Stimulated activated CD8-positive, alpha-beta memory T cell treated with anti-CD3 and anti-CD28 coated beads, Interleukin-7, amount 100 ng/mL, for 4 hours (primary cell): ENCODE results near the gene SPN.
"Not testable (repeated sequence)": the region's sequence is repeated elsewhere in the genome, so short reads cannot be mapped to it uniquely, and the experiment has no call there.

Source experiments
- DNase-seq, 2 donors: peaks; one replicate each; pipeline ENCODE4 v3.0.0-alpha.2; 2020; ENCODE audit warnings: low read depth in 2 of 2

The SPN gene

DNA sequence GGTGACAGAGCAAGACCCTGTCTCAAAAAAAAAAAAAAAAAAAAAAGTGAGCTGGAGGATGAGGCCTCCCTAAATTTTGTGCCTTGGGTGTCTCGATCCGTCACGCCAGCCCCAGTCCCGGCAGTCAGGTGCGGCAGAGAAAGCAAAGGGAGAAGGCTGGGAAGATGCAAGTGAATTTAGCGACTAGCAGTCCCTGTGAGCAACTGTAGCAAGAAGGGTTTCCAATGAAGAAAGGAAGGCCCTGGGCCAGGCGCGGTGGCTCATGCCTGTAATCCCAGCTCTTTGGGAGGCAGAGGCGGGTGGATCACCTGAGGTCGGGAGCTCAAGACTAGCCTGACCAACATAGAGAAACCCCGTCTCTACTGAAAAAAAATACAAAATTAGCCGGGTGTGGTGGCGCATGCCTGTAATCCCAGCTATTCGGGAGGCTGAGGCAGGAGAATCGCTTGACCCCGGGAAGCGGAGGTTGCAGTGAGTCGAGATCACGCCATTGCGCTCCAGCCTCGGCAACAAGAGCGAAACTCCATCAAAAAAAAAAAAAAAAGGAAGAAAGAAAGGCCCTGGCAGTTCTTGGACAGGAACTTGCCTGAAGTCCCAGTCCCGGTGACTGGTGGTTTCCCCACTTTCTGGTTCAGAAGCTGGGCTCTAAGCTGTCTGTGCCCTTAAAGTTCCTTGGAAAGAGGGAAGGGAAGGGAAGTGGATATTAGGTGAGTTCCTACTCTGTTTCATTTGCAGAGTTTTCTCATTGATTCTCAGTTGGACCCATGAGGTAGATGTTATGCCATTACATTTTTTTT lies 14.1 kb downstream of the SPN start:
- no peak for DNase-seq

DNA sequence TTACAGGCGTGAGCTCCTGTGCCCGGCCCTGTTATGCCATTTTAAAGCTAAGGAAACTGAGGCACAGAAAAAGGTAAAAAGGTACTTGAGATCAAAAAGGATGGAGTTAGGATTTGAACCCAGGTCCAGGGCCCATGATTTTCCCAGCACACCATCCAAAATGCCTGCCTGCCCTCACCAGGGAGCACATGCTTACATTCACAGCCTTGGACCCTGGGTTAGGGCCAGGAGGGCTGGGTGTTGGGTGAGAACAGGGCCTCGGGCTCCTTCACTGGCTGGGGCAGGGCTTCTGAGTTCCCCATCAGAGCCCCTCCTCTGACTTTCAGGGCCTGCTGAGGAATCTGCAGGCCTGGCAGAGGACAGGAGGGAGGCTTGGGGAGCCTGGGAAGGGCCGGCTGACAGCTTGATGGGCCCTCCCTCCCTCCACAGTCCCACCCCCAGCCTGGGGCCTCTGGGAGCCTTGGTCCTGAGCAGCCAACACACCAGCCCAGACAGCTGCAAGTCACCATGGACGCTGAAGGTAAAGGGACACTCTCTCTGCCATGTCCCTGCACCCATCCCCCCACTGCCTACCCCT lies 15.7 kb downstream of the SPN start, which contains the start of gene QPRT:
QPRT (plus strand) TSS at position 490 of the 577 bp plus-strand sequence; CDS start at position 508, 18 bp downstream.
- no peak for DNase-seq

DNA sequence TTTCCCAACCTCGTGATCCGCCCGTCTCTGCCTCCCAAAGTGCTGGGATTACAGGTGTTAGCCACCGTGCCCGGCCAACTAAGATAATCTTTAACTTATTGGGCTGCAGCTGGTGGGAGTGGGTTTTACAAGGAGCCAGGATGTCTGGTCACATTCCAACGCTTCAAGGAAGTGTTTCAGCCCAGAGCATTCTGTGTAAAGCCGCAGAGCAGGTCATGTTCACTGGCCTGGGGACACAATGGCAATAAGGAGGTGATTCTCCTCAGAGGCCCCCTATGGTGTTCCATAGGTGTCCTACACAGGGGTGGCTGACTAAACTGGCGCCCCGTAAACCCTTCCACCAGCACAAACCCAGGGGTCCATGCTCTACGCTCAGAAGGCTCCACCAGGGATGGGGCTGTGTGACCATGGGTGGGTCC lies 17.1 kb downstream of the SPN start:
- no peak for DNase-seq

DNA sequence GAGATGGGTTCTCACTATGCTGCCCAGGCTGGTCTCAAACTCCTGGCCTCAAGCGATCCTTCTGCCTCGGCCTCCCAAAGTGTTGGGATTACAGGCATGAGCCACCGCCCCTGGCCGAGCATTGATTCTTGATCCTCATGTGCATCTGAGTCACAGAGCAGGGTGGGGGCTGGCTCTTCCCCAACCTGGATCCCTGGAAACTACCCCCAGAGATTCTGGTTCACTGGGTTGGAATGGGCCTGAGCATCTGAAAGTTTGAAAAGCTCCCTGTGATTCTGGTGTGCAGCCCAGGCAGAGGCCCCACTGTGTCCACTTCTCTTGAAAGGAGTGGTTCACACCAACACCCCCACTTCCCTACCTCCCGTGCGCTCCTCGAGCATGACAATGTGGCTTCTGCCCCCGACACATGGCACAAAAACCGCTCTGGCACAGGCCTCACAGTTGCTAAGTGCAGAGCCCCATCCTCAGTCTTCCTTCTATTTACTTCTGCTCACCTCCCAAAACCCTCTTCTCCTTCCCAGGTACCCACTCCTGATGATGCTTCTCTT lies 20.6 kb downstream of the SPN start:
- no peak for DNase-seq

DNA sequence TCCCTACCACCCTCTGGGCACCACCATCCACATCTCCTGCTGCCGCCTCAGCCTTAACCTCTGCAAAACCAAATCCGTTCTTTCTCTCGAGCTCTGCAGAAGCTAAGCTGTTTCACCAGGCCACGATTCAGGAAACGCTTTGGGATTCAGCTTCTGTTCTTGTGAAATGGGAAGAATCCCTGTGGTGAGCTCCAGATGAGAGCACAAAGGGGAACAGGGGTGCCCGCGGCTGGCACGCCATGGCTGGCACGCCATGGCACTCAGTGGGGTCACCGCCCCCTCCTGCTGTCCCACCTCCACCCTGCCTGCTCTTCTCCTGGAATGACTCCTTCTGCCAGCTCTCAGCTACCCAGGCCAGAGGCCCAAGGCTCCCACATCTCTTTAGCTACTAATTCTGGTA lies 21.6 kb downstream of the SPN start:
- no peak for DNase-seq

DNA sequence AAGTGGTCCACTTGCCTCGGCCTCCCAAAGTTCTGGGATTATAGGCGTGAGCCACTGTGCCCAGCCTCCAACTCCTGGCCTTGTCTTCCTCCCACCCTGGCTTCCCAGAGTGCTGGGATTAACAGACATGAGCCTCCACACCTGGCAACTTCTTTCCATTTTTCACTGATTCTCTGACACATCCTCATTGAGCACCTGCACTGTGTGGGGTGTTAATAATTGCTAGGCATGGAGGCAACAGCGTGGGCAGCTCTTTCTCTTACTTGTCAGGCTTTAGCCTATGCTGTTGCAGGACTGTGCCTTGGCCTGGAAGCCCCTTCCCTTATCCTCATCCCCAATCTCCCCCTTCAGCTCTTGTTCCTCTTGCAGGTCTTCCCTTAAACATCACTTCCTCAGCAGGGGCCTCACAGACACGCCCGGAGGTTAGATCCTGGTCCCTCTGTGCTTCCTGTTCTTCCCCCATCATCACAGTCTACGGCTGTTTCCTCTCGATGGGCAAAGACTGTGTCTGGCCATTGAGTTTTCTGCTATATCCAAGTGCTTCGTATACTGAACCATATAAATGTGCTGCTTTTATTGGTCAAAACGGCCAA lies 23.8 kb downstream of the SPN start:
- DNase-seq = no peak

DNA sequence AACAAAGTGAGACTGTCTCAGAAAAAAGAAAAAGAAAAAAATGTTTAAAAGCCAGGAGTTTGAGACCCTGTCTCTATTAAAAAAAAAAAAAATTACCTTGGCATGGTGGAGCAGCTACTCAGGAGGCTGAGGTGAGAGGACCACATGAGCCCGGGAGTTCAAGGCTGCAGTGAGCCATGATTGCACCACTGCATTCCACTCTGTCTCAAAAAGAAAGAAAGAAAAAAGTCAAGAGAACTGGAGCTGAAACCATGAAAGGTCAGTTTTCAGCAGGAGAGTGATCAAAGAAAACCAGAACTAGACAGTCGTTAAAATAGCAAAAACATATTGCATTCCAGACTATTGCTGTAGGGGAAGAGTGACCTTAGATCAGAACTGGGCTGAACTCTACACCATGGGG lies 24.7 kb downstream of the SPN start:
- no peak for DNase-seq

DNA sequence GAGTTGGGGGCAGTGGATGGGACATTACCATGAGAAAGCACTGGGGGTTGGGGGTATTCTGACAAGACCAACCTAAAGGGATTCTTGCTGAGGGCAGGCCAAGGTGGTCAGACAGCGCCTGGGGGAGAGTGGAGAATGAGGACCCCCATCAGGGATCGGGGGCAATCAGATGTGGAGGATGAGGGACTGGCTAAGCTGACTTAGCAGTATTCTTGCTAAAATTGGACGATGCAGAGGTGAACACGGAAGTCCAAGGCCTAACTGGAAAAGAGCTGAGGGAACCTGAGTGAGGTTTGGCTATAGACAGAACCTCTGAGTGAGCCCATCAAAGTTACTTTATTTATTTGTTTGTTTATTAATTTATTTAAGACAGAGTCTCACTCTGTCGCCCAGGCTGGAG lies 25.1 kb downstream of the SPN start:
- DNase-seq = no peak

DNA sequence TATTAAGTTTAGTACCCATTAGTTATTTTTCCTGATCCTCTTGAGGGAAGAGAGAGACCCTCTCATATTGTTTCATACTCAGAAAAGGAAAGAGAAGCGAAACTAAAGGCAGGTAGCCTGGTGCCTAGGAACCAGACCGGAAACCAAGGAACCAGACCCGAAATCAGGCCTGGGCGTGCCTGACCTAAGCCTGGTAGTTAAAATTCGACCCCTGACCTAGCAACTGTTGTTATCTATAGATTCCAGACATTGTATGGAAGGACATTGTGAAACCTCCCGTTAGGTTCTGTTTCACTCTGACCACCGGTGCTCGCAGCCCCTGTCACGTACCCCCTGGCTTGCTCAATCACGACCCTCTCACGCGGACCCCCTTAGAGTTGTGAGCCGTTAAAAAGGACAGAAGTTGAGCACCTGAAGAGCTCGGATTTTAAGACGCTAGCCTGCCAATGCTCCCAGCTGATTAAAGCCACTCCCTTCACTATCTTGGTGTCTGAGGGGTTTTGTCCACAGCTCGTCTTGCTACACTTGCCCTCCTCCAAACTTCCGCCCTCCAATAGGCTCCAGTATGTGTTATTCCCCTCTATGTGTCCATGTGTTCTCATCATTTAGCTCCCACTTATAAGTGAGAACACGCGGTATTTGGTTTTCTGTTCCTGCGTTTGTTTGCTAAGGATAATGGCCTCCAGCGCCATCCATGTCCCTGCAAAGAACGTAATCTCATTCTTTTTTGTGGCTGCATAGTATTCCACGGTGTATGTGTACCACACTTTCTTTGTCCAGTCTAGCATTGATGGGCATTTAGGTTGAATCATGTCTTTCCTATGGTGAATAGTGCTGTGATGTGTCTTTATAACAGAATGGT lies 26.7 kb downstream of the SPN start:
- DNase-seq = not testable (repeated sequence)

DNA sequence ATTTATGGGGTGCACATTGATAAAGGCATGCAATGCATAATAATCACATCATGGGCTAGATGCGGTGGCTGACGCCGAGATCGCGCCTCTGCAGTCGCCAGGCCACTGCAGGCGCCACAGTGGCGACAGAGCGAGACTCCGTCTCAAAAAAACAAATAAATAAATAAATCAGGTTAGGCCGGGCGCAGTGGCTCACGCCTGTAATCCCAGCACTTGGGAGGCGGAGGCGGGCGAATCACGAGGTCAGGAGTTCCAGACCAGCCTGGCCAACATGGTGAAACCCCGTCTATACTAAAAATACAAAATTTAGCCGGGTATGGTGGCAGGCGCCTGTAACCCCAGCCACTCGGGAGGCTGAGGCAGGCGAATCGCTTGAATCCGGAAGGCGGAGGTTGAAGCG lies 29.6 kb downstream of the SPN start:
- DNase-seq = not testable (repeated sequence)

DNA sequence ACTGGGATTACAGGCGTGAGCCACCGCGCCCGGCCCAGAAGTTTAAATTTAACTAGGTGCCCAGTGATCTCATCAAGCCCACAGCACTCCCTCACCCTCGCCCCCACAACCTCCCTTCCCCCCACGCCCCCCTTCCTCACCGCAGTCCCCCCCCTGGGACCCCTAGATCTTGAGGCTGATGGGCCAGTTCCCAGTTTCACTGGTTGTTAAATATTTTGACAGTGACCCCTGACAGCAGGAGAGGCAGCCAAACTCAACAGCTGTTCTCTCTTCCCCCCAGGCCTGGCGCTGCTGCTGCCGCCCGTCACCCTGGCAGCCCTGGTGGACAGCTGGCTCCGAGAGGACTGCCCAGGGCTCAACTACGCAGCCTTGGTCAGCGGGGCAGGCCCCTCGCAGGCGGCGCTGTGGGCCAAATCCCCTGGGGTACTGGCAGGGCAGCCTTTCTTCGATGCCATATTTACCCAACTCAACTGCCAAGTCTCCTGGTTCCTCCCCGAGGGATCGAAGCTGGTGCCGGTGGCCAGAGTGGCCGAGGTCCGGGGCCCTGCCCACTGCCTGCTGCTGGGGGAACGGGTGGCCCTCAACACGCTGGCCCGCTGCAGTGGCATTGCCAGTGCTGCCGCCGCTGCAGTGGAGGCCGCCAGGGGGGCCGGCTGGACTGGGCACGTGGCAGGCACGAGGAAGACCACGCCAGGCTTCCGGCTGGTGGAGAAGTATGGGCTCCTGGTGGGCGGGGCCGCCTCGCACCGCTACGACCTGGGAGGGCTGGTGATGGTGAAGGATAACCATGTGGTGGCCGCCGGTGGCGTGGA lies 31.5 kb downstream of the SPN start:
- DNase-seq = no peak

DNA sequence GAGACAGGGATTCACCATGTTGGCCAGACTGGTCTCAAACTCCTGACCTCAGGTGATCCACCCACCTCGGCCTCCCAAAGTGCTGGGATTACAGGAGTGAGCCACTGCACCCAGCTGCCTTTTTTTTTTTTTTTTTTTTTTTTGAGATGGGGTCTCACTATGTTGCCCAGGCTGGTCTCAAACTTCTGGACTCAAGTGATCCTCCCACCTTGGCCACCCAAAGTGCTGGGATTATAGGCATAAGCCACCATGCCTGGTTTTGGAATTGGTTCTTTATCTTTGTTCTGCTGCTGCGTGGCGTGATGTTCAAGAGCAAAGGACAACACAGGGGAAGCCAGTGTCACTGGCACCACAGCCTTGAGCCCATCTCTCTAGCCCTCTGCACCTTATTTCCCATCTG lies 32.6 kb downstream of the SPN start:
- not testable (repeated sequence) for DNase-seq

DNA sequence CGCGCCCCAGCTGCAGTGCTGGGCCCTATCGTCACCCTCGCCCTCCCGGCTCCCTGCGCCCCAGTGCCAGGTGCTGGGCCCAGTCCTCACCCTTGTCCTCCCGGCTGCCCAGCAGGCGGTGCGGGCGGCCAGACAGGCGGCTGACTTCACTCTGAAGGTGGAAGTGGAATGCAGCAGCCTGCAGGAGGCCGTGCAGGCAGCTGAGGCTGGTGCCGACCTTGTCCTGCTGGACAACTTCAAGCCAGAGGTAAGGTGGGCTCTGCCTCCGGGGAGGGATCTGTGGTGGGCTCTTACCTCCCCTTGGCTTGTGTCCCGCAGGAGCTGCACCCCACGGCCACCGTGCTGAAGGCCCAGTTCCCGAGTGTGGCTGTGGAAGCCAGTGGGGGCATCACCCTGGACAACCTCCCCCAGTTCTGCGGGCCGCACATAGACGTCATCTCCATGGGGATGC lies 33.9 kb downstream of the SPN start:
- no peak for DNase-seq

DNA sequence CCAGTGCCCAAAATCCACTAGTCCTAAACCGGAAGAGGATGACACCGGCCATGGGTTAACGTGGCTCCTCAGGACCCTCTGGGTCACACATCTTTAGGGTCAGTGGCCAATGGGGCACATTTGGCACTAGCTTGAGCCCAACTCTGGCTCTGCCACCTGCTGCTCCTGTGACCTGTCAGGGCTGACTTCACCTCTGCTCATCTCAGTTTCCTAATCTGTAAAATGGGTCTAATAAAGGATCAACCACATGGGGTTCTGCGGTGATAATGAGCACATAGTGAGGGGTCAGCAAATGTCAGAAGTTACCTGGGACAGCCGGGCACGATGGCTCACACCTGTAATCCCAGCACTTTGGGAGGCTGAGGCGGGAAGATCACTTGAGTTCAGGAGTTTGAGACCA lies 34.3 kb downstream of the SPN start:
- no peak for DNase-seq

DNA sequence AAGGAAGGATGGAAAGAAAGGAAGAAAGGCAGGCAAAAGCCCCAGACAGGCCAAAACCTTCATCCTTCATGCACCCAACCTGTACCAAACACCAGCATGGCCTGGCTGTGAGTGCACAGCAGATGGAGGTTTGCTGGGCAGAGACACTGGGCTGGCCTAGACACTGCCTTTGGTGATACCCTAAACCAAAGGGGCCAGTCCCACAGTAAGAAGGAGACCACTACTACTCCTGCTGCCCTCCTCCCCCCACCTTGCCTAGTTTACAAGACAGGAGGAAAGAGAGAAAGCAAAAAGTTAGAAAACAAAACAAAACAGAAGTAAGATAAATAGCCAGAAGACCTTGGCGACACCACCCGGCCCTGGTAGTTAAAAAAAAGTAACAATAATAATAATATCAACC lies 35.0 kb downstream of the SPN start:
- DNase-seq = no peak

DNA sequence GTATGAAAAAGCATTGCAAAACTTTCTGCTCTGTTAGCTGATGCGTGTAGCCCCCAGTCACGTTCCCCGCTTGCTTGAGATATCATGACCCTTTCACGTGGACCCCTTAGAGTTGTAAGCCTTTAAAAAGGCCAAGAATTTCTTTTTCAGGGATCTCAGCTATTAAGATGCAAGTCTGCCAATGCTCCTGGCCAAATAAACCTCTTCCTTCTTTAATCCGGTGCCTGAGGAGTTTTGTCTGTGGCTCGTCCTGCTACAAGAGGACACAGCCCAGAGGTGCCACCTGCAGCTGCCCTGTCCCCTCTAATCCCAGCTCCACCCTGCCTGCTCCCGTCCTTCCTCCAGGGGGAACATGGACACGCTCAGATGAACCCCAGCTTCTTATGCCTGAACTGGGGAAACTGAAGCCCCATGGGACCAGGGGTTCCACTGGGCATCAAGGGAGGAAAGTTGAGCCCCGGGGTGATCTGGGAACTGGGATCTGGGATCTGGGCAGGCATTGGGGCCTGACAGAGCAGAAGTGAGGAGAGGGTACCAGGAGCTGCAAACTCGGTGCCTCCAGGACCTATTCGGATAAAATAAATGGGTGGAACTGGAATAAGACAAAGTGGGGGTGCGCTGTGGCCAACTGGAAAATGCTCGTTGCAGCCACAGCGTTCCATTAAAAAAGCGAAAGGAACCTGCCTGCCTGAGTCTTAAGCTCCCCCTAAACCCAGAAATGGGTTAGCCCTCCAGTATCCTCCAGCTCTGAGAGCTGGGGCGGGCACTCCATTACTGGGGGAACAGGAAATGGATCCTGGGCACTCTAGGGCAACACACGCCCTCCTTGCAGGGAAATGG lies 35.7 kb downstream of the SPN start:
- DNase-seq = no peak

DNA sequence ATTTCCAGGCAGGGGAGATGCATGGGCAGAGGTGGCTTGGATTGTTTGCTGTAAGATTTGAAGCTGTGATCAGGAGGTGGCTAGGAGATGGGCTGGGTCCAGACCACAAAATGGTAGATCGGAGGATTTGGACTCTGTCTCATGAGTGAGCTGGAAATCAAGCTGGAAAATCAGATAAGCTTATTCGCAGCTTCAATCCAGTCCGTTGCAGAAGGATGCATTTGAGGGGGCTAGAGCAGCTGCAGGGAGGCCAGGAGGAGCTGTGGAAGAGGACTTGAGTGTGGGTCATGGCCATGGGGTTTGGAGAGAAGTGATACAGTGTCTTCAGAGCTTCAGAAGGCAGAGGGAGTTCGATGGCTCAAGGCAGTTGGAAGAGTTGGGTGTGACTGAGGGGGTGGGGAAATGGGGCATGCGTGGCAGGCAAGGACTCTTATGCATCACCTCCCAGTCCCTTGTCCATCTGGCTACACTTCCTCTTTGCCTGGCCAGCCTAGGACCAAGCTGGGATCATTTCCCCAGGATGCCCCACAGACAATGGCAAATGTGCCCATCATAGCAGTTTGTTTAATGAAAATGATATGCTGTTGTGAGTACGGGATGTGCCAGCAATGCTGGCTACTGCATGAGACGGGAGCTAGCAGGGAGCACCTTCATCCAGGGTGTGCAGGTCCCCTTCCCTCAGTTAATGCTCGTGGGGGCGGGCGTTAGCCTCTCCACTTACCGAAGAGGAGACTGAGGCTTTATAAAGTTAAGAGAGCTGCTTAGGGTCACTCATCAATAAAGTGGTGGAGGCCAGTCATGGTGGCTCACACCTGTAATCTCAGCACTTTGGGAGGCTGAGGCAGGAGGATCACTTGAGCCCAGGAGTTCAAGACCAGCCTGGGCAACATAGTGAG lies 36.5 kb downstream of the SPN start:
- DNase-seq = no peak

DNA sequence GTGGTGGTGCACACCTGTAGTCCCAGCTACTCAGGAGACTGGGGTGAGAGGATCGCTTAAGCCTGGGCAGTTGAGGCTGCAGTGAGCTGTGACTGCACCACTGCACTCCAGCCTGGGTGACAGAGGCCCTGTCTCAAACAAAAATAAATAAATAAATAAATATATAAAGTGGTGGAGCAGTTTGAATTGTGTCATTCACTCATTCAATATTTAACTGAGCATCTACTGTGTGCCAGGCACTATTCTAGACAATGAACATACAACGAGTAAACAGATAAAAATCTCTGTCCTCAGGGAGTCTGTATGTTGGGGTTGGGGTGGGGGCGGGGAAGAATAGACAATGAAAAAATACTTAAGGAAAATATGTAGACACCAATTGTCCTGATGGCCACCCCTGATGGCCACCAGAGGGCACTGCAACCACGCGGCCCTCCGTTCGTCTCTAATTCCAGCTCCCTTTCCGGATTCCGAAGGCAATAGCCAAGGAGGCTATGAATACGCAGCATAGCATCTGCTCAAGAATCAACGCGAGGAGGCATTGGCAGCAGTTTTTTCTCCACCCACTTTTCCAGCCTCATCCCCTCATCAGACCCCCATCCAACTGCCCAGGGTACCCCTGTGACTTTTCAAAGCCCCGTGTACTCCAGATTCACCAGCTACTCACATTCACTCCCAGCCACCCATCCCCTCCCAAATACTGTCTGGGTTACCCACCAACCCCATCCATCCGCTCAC lies 37.4 kb downstream of the SPN start:
- DNase-seq = peak; percentile 59 to 64
